BLaER1 treated with 17β-estradiol and CSF1 and Interleukin-3, amounts not matched to agents 10 nM and 100 nM (cell line): ENCODE results near the gene PRIMA1.
A peak's percentile ranks its signal among the peaks of the same experiment; 100 is the strongest.
"Not testable (repeated sequence)": the region's sequence is repeated elsewhere in the genome, so short reads cannot be mapped to it uniquely, and the experiment has no call there.

Experiments used
- H3K27ac ChIP-seq, 11 experiments: shearing (Covaris generic); formaldehyde crosslinking; 2 replicates each; pipeline ENCODE4 v1.8.1; 2022
- H3K27me3 ChIP-seq, 11 experiments: shearing (Covaris generic); formaldehyde crosslinking; 2 replicates each; pipeline ENCODE4 v1.8.1; 2022
- H3K36me3 ChIP-seq, 11 experiments: shearing (Covaris generic); formaldehyde crosslinking; 2 replicates each; pipeline ENCODE4 v1.8.1; 2022
- H3K4me1 ChIP-seq, 10 experiments: shearing (Covaris generic); formaldehyde crosslinking; 2 replicates each; pipeline ENCODE4 v1.8.1; 2022
- H3K4me2 ChIP-seq, 11 experiments: shearing (Covaris generic); formaldehyde crosslinking; 2 replicates each; pipeline ENCODE4 v1.8.1; 2022
- H3K4me3 ChIP-seq, 10 experiments: shearing (Covaris generic); formaldehyde crosslinking; 2 replicates each; pipeline ENCODE4 v1.8.1; 2022
- H3K9ac ChIP-seq, 11 experiments: shearing (Covaris generic); formaldehyde crosslinking; 2 replicates each; pipeline ENCODE4 v1.8.1; 2022
- H3K9me3 ChIP-seq, 11 experiments: shearing (Covaris generic); formaldehyde crosslinking; replicated peaks in 1 of 11; 2 replicates each; pipeline ENCODE4 v1.8.1; 2022
- H4K20me1 ChIP-seq, 11 experiments: shearing (Covaris generic); formaldehyde crosslinking; 2 replicates each; pipeline ENCODE4 v1.8.1; 2022
- Cebpa-rat ChIP-seq, 11 experiments: shearing (Covaris generic); IDR thresholded peaks; 2 replicates each; pipeline ENCODE4 v1.8.1; 2022

Gene PRIMA1

DNA sequence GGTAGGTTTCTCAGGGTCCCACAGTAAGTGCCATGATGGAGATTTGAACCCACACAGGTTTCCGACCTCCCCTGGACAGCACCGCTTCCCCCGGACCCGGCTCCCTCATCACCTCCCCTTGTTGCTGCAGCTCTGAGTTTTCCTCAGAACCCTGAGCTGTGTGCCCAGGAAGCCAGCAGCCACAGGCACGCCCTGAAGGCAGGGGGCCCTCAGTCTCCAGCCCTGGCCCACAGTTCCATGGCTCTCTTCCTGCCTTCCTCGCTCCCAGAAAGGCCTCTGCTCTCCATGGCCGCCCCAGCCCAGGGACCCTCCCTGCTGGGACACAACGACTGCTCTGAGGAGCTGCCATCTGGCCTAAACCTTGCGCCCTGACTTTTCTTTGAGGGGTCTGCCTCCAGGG, 35.8 kb upstream of the PRIMA1 start:
- Histone ChIP-seq H4K20me1 (no peaks in the 10 kb centered on the region), H3K9me3 (no peaks in the 10 kb centered on the region), H3K4me3 (no peak overlapping the region), H3K4me2 (peak overlapping the region in 2 of 11 experiments; percentile 22 to 26; a peak in 1 of 22 replicates), H3K9ac (no peak overlapping the region), H3K27ac (no peak overlapping the region), H3K36me3 (no peaks in the 10 kb centered on the region), H3K4me1 (peaks cover 0 to 11% (median 0%) of the 10 kb centered on the region in 10 experiments; a peak in 5 of 20 replicates), H3K27me3 (no peaks in the 10 kb centered on the region)
- TF ChIP-seq Cebpa-rat (IDR thresholded peaks at IDR 0.05): no peak

DNA sequence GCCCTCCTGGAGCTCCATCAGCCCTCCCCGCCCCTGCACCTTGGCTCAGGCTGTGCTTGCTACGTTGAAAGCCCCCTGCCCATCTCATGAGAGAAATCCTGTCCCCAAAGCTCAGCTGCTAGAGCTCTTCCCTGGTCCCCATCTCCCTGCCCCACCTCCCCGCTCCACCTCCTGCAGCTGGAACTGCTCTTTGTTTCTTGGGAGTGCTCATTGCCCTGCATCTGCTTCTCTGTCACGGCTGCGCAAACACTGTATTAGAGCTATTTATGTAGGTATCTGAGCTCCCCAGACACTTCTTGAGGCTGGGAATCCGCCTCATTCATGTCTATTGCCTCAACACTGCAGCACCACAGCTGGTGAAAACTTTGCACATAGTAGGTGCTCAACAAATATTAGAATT, 32.8 kb upstream of the PRIMA1 start:
- no peaks in the 10 kb centered on the region for H3K27me3 ChIP-seq
- no peaks in the 10 kb centered on the region for H3K36me3 ChIP-seq
- H3K9ac ChIP-seq: no peak overlapping the region
- TF ChIP-seq Cebpa-rat (IDR thresholded peaks at IDR 0.05): no peak
- no peak overlapping the region for H3K4me2 ChIP-seq
- no peak overlapping the region for H3K4me3 ChIP-seq
- peaks cover 0 to 11% (median 0%) of the 10 kb centered on the region in 10 experiments; a peak in 5 of 20 replicates for H3K4me1 ChIP-seq
- no peaks in the 10 kb centered on the region for H4K20me1 ChIP-seq
- H3K27ac ChIP-seq: no peak overlapping the region
- H3K9me3 ChIP-seq: peaks cover 3 to 8% (median 4%) of the 10 kb centered on the region in 11 experiments; a peak in 21 of 22 replicates

DNA sequence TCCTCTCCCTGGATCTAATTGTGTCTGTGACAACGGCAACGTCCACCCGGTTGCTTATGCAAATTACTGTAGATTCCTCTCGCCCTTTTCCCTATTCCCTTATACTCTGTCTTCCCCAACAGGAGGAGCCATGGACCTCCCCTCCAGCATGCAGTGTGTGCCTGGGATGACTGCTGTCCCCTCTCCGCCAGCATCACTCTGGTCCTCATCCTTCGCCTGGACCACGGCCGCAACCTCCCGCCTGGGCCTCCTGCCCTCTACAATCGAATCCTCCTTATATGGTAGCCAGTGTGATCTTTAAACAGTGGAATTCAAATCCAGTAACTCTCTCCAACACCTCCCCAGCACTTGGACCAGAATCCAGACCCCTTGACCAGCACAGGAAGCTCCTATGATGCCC, 30.6 kb upstream of the PRIMA1 start:
- H3K9me3 ChIP-seq: peaks cover 23 to 30% (median 26%) of the 10 kb centered on the region in 11 experiments
- H3K36me3 ChIP-seq: no peaks in the 10 kb centered on the region
- no peaks in the 10 kb centered on the region for H3K27me3 ChIP-seq
- H3K9ac ChIP-seq: no peak overlapping the region
- H3K4me1 ChIP-seq: no peaks in the 10 kb centered on the region
- no peak for TF ChIP-seq Cebpa-rat (IDR thresholded peaks at IDR 0.05)
- H3K4me3 ChIP-seq: no peak overlapping the region
- no peak overlapping the region for H3K4me2 ChIP-seq
- no peaks in the 10 kb centered on the region for H4K20me1 ChIP-seq
- H3K27ac ChIP-seq: no peak overlapping the region

DNA sequence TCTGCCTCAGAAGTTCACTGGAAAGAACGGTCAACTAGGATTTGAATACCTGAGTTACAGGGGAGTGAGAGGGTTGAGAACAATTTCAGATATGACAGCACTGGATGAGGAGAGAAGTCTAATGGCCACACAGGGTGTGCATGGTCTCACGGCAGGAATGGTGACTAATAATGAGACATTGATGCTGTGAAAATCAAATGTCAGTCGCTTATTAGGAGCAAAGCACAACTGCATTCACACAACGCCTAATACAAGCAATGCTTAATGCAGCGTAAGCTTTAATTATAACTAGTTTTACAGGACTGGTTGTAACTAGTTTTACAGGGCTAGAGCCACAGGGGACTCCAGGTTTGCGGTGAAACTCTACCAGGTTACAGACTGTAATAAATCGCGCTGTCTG, 23.4 kb upstream of the PRIMA1 start:
- H3K4me1 ChIP-seq: no peaks in the 10 kb centered on the region
- H3K27me3 ChIP-seq: no peaks in the 10 kb centered on the region
- peaks cover 65 to 88% (median 79%) of the 10 kb centered on the region in 11 experiments for H3K9me3 ChIP-seq
- H3K9ac ChIP-seq: no peak overlapping the region
- no peak overlapping the region for H3K4me3 ChIP-seq
- no peaks in the 10 kb centered on the region for H3K36me3 ChIP-seq
- no peak for TF ChIP-seq Cebpa-rat (IDR thresholded peaks at IDR 0.05)
- H3K27ac ChIP-seq: no peak overlapping the region
- no peaks in the 10 kb centered on the region for H4K20me1 ChIP-seq
- no peak overlapping the region for H3K4me2 ChIP-seq

DNA sequence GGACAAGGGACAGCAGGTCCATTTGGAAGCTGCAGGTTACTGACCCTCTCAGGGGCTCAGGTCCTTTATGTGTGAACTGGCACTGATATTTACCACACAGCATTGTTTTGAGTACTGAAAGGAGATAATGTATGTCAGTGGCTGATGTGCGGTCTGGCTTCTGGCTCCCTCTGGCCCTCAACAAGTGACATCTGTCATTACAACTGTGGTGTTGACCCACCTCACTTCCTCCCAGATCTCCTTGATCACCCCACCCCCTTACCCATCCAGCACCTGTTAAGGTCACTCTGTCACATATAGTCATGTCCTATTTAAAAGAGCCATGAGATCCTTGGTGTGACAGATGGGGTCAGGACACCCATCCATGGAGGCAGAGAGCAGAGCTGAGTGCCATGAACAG, 22.7 kb upstream of the PRIMA1 start:
- Histone ChIP-seq H3K4me1 (no peaks in the 10 kb centered on the region), H3K27me3 (no peaks in the 10 kb centered on the region), H4K20me1 (no peaks in the 10 kb centered on the region), H3K9ac (no peak overlapping the region), H3K4me2 (no peak overlapping the region), H3K4me3 (no peak overlapping the region), H3K9me3 (peaks cover 60 to 81% (median 73%) of the 10 kb centered on the region in 11 experiments), H3K36me3 (no peaks in the 10 kb centered on the region), H3K27ac (no peak overlapping the region)
- TF ChIP-seq Cebpa-rat (IDR thresholded peaks at IDR 0.05): no peak

DNA sequence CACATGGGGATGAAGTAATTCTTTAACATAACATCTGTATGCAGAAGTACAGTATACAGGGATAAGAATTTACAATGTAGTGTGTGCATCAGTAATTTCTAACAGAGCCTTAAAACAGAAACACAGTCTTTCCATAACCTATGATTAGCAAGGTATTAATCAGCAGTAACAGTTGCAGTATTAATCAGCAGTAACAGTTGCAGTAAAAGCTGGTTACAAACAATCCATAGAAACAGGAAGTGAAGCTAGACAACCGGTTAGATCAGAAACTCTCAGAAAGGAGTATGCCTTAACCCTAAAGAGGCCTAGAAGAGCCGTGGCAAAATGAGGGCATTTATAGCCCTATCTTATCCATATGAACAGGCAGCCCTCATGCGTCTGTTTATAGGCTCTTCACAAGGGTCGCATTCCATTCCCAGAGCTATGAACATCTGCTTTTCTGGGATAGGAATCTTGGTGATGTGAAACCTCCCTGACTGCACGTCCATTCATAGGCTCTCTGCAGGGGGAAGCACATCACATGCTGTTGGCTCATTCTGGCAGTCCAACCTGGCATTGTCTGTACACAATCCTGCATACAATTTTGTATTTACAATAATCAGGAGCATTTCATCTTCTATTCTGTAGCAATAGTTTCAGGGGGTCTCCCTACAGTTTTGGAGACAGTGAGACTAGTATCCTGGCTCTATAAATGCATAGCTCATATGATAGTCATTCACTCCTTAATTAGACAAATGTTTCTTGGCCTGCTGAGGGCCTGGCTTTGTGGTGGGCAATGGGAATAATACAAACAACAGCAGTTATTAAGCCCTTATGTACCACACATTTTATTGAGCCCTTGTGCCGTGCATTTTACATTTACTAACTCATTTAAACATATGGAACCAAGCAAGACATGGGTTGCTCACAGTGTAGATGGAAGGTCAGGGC, 21.5 kb upstream of the PRIMA1 start:
- not testable (repeated sequence) for H4K20me1 ChIP-seq, H3K4me2 ChIP-seq, H3K4me1 ChIP-seq, H3K9ac ChIP-seq, H3K36me3 ChIP-seq, H3K27ac ChIP-seq, H3K27me3 ChIP-seq, H3K4me3 ChIP-seq
- H3K9me3 ChIP-seq: peaks cover 47 to 70% (median 60%) of the 10 kb centered on the region in 11 experiments

DNA sequence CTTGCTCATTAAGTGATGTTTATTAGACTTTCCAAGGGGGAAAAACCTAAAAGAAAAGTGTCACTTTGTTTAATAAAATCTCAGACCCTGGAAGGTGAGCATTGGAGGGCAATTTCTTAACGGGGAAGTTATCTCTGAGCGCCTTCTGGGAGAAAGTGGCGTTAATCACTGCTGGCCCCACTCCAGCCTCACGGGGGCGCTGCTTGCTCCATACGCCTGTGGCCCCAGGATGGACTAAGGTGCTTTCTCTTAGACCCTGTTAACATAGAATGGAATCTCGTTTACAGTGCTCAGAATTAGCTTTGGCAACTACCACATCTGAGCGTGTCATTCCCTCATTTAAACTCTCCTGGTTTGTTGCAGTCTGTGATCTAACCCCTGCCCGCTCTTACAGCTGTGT, 16.4 kb upstream of the PRIMA1 start:
- no peak for TF ChIP-seq Cebpa-rat (IDR thresholded peaks at IDR 0.05)
- no peak overlapping the region for H3K27ac ChIP-seq
- no peak overlapping the region for H3K9ac ChIP-seq
- peaks cover 10 to 27% (median 20%) of the 10 kb centered on the region in 11 experiments for H3K9me3 ChIP-seq
- H4K20me1 ChIP-seq: no peaks in the 10 kb centered on the region
- no peak overlapping the region for H3K4me3 ChIP-seq
- no peaks in the 10 kb centered on the region for H3K4me1 ChIP-seq
- H3K27me3 ChIP-seq: no peaks in the 10 kb centered on the region
- H3K36me3 ChIP-seq: no peaks in the 10 kb centered on the region
- no peak overlapping the region for H3K4me2 ChIP-seq

DNA sequence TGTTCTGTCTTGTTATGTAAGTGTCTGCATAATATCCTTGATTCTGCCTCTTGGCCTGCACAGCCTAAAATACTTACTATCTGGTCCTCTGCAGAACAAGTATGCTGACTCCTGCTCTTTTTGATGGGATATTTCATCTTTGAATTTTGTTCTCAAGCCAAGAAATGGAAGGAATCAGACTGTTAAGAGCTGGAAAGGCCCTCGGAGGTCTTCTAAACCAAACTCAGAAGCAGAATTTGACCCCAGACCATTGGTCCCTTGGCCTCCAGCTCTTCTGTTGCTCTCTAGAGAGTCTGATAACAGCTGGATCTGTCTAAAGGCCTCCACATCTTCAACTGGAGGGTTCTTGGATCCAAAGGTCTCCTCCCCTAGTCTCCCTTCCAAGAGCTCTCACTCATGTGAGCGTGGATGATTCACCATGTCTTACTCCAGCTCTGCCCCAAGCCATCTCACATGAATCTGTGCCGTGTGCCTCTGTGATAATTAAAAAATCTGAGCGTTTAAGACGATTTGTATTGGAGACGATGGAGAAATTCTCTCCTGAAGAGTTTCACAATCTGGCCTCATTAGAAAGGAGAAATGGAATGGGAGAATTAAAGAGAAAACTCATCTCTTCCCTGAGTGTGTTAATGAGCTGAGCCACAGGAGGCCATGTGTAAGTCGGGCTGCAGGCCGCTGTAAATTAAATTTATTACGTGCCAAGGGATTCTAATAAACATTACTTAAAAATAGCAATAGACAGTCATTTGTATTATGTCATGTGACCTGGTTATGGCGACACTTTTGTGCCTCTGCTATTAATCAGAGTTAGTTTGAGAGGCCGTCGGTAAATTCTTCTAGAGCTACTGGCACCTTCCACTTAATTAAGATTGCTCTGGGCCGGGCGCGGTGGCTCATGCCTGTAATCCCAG, 15.4 kb upstream of the PRIMA1 start:
- TF ChIP-seq Cebpa-rat (IDR thresholded peaks at IDR 0.05): no peak

More for the DNA sequence above, 15.4 kb upstream of the PRIMA1 start:
- no peak overlapping the region for H3K27ac ChIP-seq
- no peak overlapping the region for H3K9ac ChIP-seq
- H3K9me3 ChIP-seq: peaks cover 2 to 18% (median 11%) of the 10 kb centered on the region in 11 experiments; a peak in 18 of 22 replicates
- no peaks in the 10 kb centered on the region for H3K27me3 ChIP-seq
- H3K4me1 ChIP-seq: no peaks in the 10 kb centered on the region
- H3K4me2 ChIP-seq: no peak overlapping the region
- no peak overlapping the region for H3K4me3 ChIP-seq
- H4K20me1 ChIP-seq: no peaks in the 10 kb centered on the region
- H3K36me3 ChIP-seq: no peaks in the 10 kb centered on the region
